AG10803 (cell line): ENCODE measurements around the gene FRAT2.

Source experiments
- DNase-seq: peaks from one replicate; pipeline ENCODE4 v3.0.0; 2010; ENCODE audit warnings: low read depth
- H3K4me3 ChIP-seq: 2 replicates; pipeline ENCODE4 v1.5.1; 2011; ENCODE audit warnings: mild to moderate bottlenecking, low read length, control low read depth
- CTCF ChIP-seq: conservative IDR thresholded peaks from 2 replicates; pipeline ENCODE4 v1.5.1; 2011; ENCODE audit warnings: mild to moderate bottlenecking, low read length, control low read depth, inconsistent platforms

The FRAT2 gene

GRCh38 chr10:97363071-97363470 is 28.5 kb upstream of the FRAT2 start:
- no peak for TF ChIP-seq CTCF
- no peak overlapping the region for H3K4me3 ChIP-seq
- DNase-seq = no peak

- no peak for TF ChIP-seq CTCF
- DNase-seq = no peak
- no peak overlapping the region for H3K4me3 ChIP-seq
Measured at GRCh38 chr10:97362310-97363033, 27.9 kb upstream of the FRAT2 start.

GRCh38 chr10:97361537-97361901 is 27.0 kb upstream of the FRAT2 start:
- DNase-seq = no peak
- no peak overlapping the region for H3K4me3 ChIP-seq
- no peak for TF ChIP-seq CTCF

- no peak for TF ChIP-seq CTCF
- no peak overlapping the region for H3K4me3 ChIP-seq
- DNase-seq = no peak
Measured at GRCh38 chr10:97360705-97361536, 26.4 kb upstream of the FRAT2 start.

GRCh38 chr10:97358781-97359180 is 24.3 kb upstream of the FRAT2 start:
- H3K4me3 ChIP-seq = no peak overlapping the region
- TF ChIP-seq CTCF = no peak
- no peak for DNase-seq

- DNase-seq = no peak
- no peak for TF ChIP-seq CTCF
- H3K4me3 ChIP-seq = no peak overlapping the region
Measured at GRCh38 chr10:97358349-97358748, 23.8 kb upstream of the FRAT2 start.

GRCh38 chr10:97356918-97357317 is 22.4 kb upstream of the FRAT2 start:
- DNase-seq = no peak
- H3K4me3 ChIP-seq = no peak overlapping the region
- no peak for TF ChIP-seq CTCF
